Measurements from ENCODE around the gene EPB41L4A.
"Not testable (repeated sequence)": the region's sequence is repeated elsewhere in the genome, so short reads cannot be mapped to it uniquely, and the experiment has no call there.

The EPB41L4A gene

GRCh38 chr5:112208699-112209615 is 210.1 kb downstream of the EPB41L4A start:
- TF ChIP-seq, protein P1, sequence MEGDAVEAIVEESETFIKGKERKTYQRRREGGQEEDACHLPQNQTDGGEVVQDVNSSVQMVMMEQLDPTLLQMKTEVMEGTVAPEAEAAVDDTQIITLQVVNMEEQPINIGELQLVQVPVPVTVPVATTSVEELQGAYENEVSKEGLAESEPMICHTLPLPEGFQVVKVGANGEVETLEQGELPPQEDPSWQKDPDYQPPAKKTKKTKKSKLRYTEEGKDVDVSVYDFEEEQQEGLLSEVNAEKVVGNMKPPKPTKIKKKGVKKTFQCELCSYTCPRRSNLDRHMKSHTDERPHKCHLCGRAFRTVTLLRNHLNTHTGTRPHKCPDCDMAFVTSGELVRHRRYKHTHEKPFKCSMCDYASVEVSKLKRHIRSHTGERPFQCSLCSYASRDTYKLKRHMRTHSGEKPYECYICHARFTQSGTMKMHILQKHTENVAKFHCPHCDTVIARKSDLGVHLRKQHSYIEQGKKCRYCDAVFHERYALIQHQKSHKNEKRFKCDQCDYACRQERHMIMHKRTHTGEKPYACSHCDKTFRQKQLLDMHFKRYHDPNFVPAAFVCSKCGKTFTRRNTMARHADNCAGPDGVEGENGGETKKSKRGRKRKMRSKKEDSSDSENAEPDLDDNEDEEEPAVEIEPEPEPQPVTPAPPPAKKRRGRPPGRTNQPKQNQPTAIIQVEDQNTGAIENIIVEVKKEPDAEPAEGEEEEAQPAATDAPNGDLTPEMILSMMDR (IDR thresholded peaks at IDR 0.05; ENCODE audit: insufficient read depth, low read depth, low read length, missing control alignments) = no peak
- DNase-seq (ENCODE audit: low read depth) = peak; percentile 17
- no peak overlapping the region for H3K4me3 ChIP-seq (ENCODE audit: low read length)

DNA sequence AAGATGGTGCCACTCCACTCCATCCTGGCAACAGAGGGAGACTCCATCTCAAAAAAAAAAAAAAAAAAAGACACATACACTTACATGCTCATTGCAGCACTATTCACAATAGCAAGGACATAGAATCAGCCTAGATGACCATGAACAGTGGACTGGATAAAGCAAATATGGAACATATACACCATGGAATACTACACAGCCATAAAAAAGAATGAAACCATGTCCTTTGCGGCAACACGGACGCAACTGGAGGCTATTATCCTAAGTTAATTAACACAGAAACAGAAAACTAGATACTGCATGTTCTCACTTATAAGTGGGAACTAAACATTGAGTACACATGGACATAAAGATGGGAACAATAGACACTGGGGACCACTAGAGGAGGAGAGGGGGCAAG is 210.9 kb downstream of the EPB41L4A start:
- not testable (repeated sequence) for DNase-seq (ENCODE audit: low read depth); H3K4me3 ChIP-seq (ENCODE audit: low read length)

DNA sequence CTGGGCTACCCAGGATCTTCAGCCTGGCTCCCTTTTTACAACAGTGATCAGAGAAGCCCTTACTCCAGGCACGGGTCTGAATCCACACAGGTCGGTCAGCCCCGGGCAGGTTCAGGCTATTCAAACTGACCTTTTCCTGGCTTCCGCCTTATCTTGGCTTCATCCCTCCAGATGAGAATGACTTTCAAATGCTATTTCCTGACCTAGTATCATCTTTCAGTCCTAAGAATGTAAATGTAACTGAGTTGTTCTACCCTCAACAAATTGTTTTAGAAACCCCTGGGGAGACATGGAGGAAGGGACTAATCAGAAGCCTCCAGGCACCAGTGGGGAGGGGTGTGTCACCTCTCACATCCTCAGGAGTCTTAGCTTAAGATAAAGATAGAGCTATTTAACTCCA is 213.2 kb downstream of the EPB41L4A start:
- TF ChIP-seq, protein P1 (IDR thresholded peaks at IDR 0.05; ENCODE audit: insufficient read depth, low read depth, low read length, missing control alignments) = no peak
- no peak for DNase-seq (ENCODE audit: low read depth)
- H3K4me3 ChIP-seq (ENCODE audit: low read length) = no peak overlapping the region

DNA sequence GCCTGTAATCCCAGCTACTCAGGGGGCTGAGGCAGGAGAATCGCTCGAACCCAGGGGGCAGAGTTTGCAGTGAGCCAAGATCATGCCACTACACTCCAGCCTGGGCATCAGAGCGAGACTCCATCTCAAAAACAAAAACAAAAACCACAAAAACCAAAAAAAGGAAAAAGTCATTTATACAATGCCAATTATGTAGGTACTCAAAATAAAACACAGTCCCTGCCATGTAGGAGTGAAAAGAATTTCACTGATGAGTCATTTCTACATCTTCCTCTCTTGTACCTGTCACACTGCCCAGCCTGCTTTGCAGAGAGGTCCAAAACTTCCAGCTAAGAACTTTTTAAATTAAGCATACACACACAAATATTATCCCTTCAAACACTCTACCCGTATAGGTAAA is 215.8 kb downstream of the EPB41L4A start:
- peak; percentile 43 for DNase-seq (ENCODE audit: low read depth)
- H3K4me3 ChIP-seq (ENCODE audit: low read length) = no peak overlapping the region
- TF ChIP-seq, protein P1 (IDR thresholded peaks at IDR 0.05; ENCODE audit: insufficient read depth, low read depth, low read length, missing control alignments) = no peak

DNA sequence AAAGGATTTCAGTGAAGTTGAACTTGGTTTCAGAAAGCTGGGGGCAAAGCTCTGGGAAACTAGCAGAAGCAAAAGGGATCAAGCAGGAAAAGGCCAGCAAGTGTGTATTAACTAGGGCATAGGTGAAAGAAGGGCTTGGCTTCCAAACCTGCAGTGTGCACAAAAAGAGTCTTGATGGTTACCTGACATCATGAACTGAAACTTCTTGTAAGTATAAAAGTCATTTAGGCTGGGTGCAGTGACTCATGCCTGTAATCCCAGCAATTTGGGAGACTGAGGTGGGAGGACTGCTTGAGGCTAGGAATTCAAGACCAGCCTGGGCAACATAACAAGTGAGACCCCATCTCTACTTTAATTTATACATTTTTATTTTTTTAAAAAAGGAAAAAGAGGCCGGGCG is 216.4 kb downstream of the EPB41L4A start:
- H3K4me3 ChIP-seq (ENCODE audit: low read length) = no peak overlapping the region
- DNase-seq (ENCODE audit: low read depth) = peak; percentile 32
- TF ChIP-seq, protein P1 (IDR thresholded peaks at IDR 0.05; ENCODE audit: insufficient read depth, low read depth, low read length, missing control alignments) = no peak

GRCh38 chr5:112201141-112201540 is 217.9 kb downstream of the EPB41L4A start:
- TF ChIP-seq, protein P1 (IDR thresholded peaks at IDR 0.05; ENCODE audit: insufficient read depth, low read depth, low read length, missing control alignments) = no peak
- DNase-seq (ENCODE audit: low read depth) = no peak
- no peak overlapping the region for H3K4me3 ChIP-seq (ENCODE audit: low read length)

DNA sequence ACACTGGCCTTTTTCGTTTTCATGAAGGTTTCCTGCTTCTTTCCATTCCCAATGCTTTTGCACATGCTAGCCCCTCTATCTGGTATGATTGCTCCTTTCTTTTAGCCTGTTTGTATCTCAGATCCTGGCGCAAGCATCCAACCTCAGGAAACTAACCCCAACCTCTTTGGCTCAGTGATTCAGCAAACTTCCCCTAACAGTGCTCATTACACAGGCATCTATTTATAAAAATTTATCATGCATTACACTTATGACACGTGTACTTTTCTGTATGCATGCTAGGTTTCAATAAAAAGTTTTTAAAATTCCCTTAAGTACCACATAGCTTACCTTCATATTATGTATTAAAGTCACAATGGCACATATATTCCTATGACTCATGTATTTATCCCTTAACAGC is 218.9 kb downstream of the EPB41L4A start:
- TF ChIP-seq, protein P1 (IDR thresholded peaks at IDR 0.05; ENCODE audit: insufficient read depth, low read depth, low read length, missing control alignments) = no peak
- H3K4me3 ChIP-seq (ENCODE audit: low read length) = no peak overlapping the region
- DNase-seq (ENCODE audit: low read depth) = no peak

Measured in epithelial cell of esophagus (primary cell).